PC-9 (cell line): ENCODE results near the gene ZNF540. TPM values are rescaled to one million over a fixed set of nuclear protein-coding genes. Genes with fewer than 3 reads are reported as not detected.

Source experiments
- BruUV-seq: library from RNA; stranded (reverse); fragments of 400-500 nt; replicated peaks from 2 replicates; lab custom pipeline; 2021; lab: Mats Ljungman, UMichigan
- CTCF ChIA-PET: fragments of 300-600 bp; sonication (Branson Sonifier 250); formaldehyde crosslinking; loops from one replicate; lab custom pipeline; 2022; ENCODE audit warnings: antibody characterized with exemption; lab: Charles Lee
- POLR2A ChIA-PET: fragments of 300-600 bp; sonication (Branson Sonifier 250); formaldehyde crosslinking; loops from one replicate; lab custom pipeline; 2022; ENCODE audit warnings: antibody characterized with exemption; ENCODE audit not compliant: unreplicated experiment; lab: Charles Lee
- DNase-seq, 2 experiments: peaks; one replicate each; pipeline versions ENCODE4 v3.0.0 to v3.0.0-alpha.2; 2015 to 2022; ENCODE audit warnings: mixed read lengths in 1 of 2
- H2AFZ ChIP-seq: fragments of 200-600 bp; sonication (generic); 2 replicates; pipeline ENCODE4 v1.8.1; 2017; ENCODE audit warnings: antibody characterized with exemption
- H3F3A ChIP-seq: fragments of 200-600 bp; sonication (generic); 2 replicates; pipeline ENCODE4 v1.8.1; 2017; ENCODE audit warnings: antibody characterized with exemption, mild to moderate bottlenecking, low read depth; ENCODE audit not compliant: insufficient read depth
- H3K27ac ChIP-seq: fragments of 200-600 bp; sonication (generic); 2 replicates; pipeline ENCODE4 v1.6.1; 2016; ENCODE audit warnings: mixed run types
- H3K27me3 ChIP-seq: fragments of 200-600 bp; sonication (generic); 2 replicates; pipeline ENCODE4 v1.6.1; 2016; ENCODE audit warnings: low read depth, mixed run types; ENCODE audit not compliant: insufficient read depth
- H3K36me3 ChIP-seq: fragments of 200-600 bp; sonication (generic); 2 replicates; pipeline ENCODE4 v1.6.1; 2016; ENCODE audit warnings: low read depth, mixed run types
- H3K4me1 ChIP-seq: fragments of 200-600 bp; sonication (generic); replicated peaks from 2 replicates; pipeline ENCODE4 v1.6.1; 2016; ENCODE audit warnings: mixed run types; ENCODE audit not compliant: insufficient read depth
- H3K4me2 ChIP-seq: fragments of 200-600 bp; sonication (generic); 2 replicates; pipeline ENCODE4 v1.6.1; 2017; ENCODE audit warnings: mixed run types
- H3K4me3 ChIP-seq: fragments of 200-600 bp; sonication (generic); 2 replicates; pipeline ENCODE4 v1.6.1; 2016; ENCODE audit warnings: mixed run types
- H3K79me2 ChIP-seq: fragments of 200-600 bp; sonication (generic); 2 replicates; pipeline ENCODE4 v1.6.1; 2017; ENCODE audit warnings: low read depth, mixed run types
- H3K9me2 ChIP-seq: fragments of 200-600 bp; sonication (generic); 2 replicates; pipeline ENCODE4 v1.8.1; 2017; ENCODE audit warnings: mild to moderate bottlenecking; ENCODE audit not compliant: insufficient read depth
- H3K9me3 ChIP-seq: fragments of 200-600 bp; sonication (generic); 2 replicates; pipeline ENCODE4 v1.8.1; 2016; ENCODE audit warnings: low read depth; ENCODE audit not compliant: insufficient read depth
- H4K20me1 ChIP-seq: fragments of 200-600 bp; sonication (generic); 2 replicates; pipeline ENCODE4 v1.8.1; 2017; ENCODE audit not compliant: insufficient read depth
- EZH2 ChIP-seq: fragments of 200-600 bp; sonication (generic); IDR thresholded peaks from 2 replicates; pipeline ENCODE4 v1.8.0; 2017; ENCODE audit warnings: antibody characterized with exemption, low read depth
- intact Hi-C: fragments of 100-400 bp; cut with micrococcal nuclease; formaldehyde crosslinking; loops from one replicate; pipeline ENCODE4 v1.10.0; 2022; ENCODE audit not compliant: unreplicated experiment
- total RNA-seq: library from RNA; stranded (reverse); gene quantifications from 2 replicates; pipeline ENCODE4 v1.2.3, GENCODE V29; 2021
- TF ChIP-seq, protein P1 (sequence below): fragments of 200-600 bp; sonication (generic); conservative IDR thresholded peaks from 2 replicates; pipeline ENCODE4 v1.6.1; 2017; ENCODE audit warnings: mixed run types, antibody characterized with exemption, mild to moderate bottlenecking, moderate library complexity

Gene ZNF540
- total RNA-seq, 1 experiment from 2014 or later, result 0.37 TPM

DNA sequence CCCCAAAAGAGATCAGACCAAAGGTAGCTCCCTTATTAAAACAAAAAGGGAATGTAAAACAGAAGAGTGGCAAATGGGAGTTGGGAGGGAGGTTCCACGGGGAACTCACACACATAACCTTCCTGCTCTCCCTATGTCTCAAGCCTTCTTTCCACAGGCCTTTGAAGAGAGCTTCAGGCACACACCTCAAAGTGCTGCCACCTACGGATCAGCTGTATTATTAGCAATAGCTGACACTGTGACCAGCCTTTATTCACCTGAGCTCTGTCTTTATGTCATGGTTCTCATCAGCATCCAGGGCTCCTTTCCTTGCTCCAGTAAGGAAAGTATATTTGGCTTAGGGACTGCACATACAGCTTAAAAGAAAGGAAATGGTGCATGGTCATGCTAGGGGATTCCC is 11.3 kb upstream of the ZNF540 start:
- TF ChIP-seq, protein P1, sequence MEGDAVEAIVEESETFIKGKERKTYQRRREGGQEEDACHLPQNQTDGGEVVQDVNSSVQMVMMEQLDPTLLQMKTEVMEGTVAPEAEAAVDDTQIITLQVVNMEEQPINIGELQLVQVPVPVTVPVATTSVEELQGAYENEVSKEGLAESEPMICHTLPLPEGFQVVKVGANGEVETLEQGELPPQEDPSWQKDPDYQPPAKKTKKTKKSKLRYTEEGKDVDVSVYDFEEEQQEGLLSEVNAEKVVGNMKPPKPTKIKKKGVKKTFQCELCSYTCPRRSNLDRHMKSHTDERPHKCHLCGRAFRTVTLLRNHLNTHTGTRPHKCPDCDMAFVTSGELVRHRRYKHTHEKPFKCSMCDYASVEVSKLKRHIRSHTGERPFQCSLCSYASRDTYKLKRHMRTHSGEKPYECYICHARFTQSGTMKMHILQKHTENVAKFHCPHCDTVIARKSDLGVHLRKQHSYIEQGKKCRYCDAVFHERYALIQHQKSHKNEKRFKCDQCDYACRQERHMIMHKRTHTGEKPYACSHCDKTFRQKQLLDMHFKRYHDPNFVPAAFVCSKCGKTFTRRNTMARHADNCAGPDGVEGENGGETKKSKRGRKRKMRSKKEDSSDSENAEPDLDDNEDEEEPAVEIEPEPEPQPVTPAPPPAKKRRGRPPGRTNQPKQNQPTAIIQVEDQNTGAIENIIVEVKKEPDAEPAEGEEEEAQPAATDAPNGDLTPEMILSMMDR, result no peak
- no peak for TF ChIP-seq EZH2
- H3F3A ChIP-seq, result no peaks in the 10 kb centered on the region
- H2AFZ ChIP-seq, result no peak overlapping the region
- CTCF ChIA-PET, result no interaction called here
- H3K4me1 ChIP-seq, result no peaks in the 10 kb centered on the region
- intact Hi-C loops, result no loop called here
- H3K27me3 ChIP-seq, result no peaks in the 10 kb centered on the region
- H3K9me2 ChIP-seq, result no peaks in the 10 kb centered on the region
- no peaks in the 10 kb centered on the region for H4K20me1 ChIP-seq
- H3K36me3 ChIP-seq, result no peaks in the 10 kb centered on the region; the same call in 1 of the 2 replicates
- H3K4me2 ChIP-seq, result no peak overlapping the region
- no TSS peak for BruUV-seq
- POLR2A ChIA-PET, result no interaction called here
- DNase-seq, result no peak
- peaks cover 26% of the 10 kb centered on the region for H3K9me3 ChIP-seq
- no peaks in the 10 kb centered on the region for H3K79me2 ChIP-seq
- H3K27ac ChIP-seq, result no peak overlapping the region
- H3K4me3 ChIP-seq, result no peak overlapping the region

DNA sequence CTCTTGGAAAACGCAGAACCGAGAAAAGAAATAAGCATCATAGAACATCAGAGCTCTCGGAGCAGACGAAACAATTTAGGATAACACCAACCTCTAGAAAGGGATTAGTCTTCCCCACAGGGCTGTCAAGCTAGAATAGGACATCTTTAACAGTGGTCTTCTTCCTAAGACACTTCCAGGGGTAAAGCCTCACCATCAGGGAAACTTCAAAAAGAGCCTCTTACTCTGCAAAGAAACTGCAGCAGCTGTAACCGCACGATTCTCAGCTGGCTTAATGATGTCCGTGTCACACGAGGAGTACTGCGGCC is 726 bp upstream of the ZNF540 start:
- intact Hi-C loops, result loop anchor here (1.0 to 10.0 kb wide), 4 partner anchors 87 to 379 kb away; partner anchors contain the start of genes ZNF383, ZNF527, ZNF569 and ZNF585B
- H3K27ac ChIP-seq, result peak overlapping the region; percentile 68
- BruUV-seq, result TSS peak; percentile 69

DNA sequence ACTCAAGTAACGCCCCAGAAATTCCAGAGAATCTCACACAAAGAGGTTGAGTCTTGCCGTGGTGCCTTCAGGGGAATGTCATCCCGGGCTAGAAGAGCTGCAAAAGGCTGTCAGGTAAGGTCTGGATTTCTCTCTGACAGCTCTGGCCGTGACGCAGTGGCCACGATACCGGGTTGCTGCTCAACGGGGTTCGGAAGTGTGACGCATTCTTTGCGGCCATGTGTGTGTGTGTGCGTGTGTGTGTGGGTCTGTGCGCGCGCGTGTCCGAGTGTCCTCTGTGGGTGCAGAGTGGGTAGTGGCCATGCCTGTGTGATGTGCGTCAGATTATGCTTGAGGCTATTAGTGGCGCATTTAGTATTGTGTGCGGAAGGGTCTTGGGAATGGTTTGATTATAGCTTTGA is 306 bp downstream of the ZNF540 start:
- peak overlapping the region; percentile 75 for H3K4me3 ChIP-seq
- no peak overlapping the region for H3K27ac ChIP-seq
- peaks cover 11% of the 10 kb centered on the region; the same call in 1 of the 2 replicates for H3F3A ChIP-seq
- H3K79me2 ChIP-seq, result no peaks in the 10 kb centered on the region
- ChIA-PET POLR2A (interaction anchor here (0.6 to 0.9 kb wide), 5 partner anchors 88 to 1480 kb away, joined by 3 to 9 read pairs (median 5); partner anchors contain the start of genes POLR2I, PSMD8, ZNF527 and ZNF793), CTCF (interaction anchor here (0.6 kb wide), 2 partner anchors 548 to 770 kb away, joined by 3 read pairs; no protein-coding TSS in a partner anchor)
- no peak for TF ChIP-seq EZH2
- TF ChIP-seq, protein P1, result no peak
- no peaks in the 10 kb centered on the region for H3K9me2 ChIP-seq
- no peaks in the 10 kb centered on the region for H3K27me3 ChIP-seq
- peak overlapping the region; percentile 96 for H2AFZ ChIP-seq
- H4K20me1 ChIP-seq, result no peaks in the 10 kb centered on the region
- intact Hi-C loops, result loop anchor here (1.0 to 10.0 kb wide), 4 partner anchors 88 to 380 kb away; partner anchors contain the start of genes ZNF383, ZNF527, ZNF569 and ZNF585B
- no TSS peak for BruUV-seq
- H3K4me1 ChIP-seq, result peaks cover 18% of the 10 kb centered on the region; the same call in 1 of the 2 replicates
- DNase-seq, result peak in 1 of 2 experiments; percentile 56
- peak overlapping the region; percentile 92 for H3K4me2 ChIP-seq
- H3K9me3 ChIP-seq, result peaks cover 9% of the 10 kb centered on the region
- no peaks in the 10 kb centered on the region for H3K36me3 ChIP-seq

More for the DNA sequence above, 726 bp upstream of the ZNF540 start:
- TF ChIP-seq EZH2, result no peak
- TF ChIP-seq, protein P1, result no peak
- ChIA-PET CTCF (interaction anchor here (0.6 kb wide), 2 partner anchors 281 to 300 kb away, joined by 3 read pairs; no protein-coding TSS in a partner anchor), POLR2A (interaction anchor here (0.9 kb wide), 2 partner anchors 87 to 223 kb away, joined by 3 to 7 read pairs; partner anchors contain the start of genes ZNF527 and ZNF793)
- no peaks in the 10 kb centered on the region for H3K27me3 ChIP-seq
- no peaks in the 10 kb centered on the region for H4K20me1 ChIP-seq
- no peaks in the 10 kb centered on the region for H3K79me2 ChIP-seq
- peaks cover 18% of the 10 kb centered on the region; the same call in 1 of the 2 replicates for H3K4me1 ChIP-seq
- H3K36me3 ChIP-seq, result no peaks in the 10 kb centered on the region
- DNase-seq, result no peak
- no peaks in the 10 kb centered on the region for H3K9me2 ChIP-seq
- peaks cover 11% of the 10 kb centered on the region; the same call in 1 of the 2 replicates for H3F3A ChIP-seq
- peak overlapping the region; percentile 96 for H2AFZ ChIP-seq
- peaks cover 14% of the 10 kb centered on the region for H3K9me3 ChIP-seq
- H3K4me2 ChIP-seq, result peak overlapping the region; percentile 92
- H3K4me3 ChIP-seq, result peak overlapping the region; percentile 75
